Measurements from ENCODE around the gene CREB3L2.

DNA sequence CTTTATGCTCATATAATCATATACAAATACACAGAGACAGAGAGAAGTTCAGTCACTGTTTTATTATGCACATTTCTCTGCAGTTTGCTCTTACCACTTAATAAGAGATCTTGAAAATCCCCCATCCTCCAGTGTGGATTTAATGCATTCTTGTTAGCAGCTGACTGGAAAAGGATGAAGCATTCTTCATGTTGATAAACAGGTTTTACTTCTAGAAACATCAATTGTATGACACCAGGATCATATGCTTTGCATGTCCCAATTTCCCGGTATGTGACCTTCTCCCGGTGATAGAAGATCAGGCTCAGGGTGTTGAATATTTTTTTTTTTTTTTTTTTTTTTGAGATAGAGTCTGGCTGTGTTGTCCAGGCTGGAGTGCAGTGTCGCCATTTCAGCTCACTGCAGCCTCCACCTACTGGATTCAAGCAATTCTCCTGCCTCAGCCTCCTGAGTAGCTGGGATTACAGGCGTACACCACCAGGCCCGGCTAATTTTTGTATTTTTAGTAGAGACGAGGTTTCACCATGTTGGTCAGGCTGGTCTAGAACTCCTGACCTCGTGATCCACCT is 6.2 kb upstream of the CREB3L2 start:
- TF ChIP-seq POLR2A (IDR thresholded peaks at IDR 0.05; ENCODE audit: low read length) (no peak), GATA1 (IDR thresholded peaks at IDR 0.05; ENCODE audit: low read depth, low read length) (no peak)
